H1 (cell line): ENCODE results near the gene RSU1. TPM values are rescaled to one million over a fixed set of nuclear protein-coding genes. Genes with fewer than 3 reads are reported as not detected.

Experiments
- EZH2 ChIP-seq: fragments of 200-600 bp; sonication (generic); IDR thresholded peaks from 2 replicates; pipeline ENCODE4 v1.7.1; 2012; ENCODE audit warnings: low read depth, mild to moderate bottlenecking, moderate library complexity, low read length, inconsistent platforms; ENCODE audit not compliant: severe bottlenecking
- POLR2AphosphoS5 ChIP-seq: IDR thresholded peaks from 2 replicates; pipeline ENCODE4 v1.6.1; 2011; ENCODE audit warnings: low read depth, low read length
- polyA plus RNA-seq, 7 experiments: library from polyadenylated mRNA; depleted of rRNA in 3 of 7; stranded (reverse) in 5 of 7; unstranded in 2 of 7; fragments of >200 nt in 5 of 7; fragments of 200-250 nt in 2 of 7; gene quantifications; 1 replicate in 5 of 7; 2 replicates in 1 of 7; 4 replicates in 1 of 7; pipeline versions ENCODE4 v1.2.1 to v1.2.3, GENCODE V29; 2011 to 2013; ENCODE audit warnings: missing spikeins in 2 of 7, mixed read lengths in 2 of 7
- total RNA-seq: library from RNA; stranded (reverse); fragmentation: NEBNext Ultra II Directional; extraction: Animal tissue kit (Norgen Biotek cat#: 25700); gene quantifications from 2 replicates; pipeline ENCODE4 v1.2.1, GENCODE V29; 2021

Gene RSU1
- total and polyA plus RNA-seq, 2 of the 8 experiments (the other 6 are each of a cell fraction or from before 2014, with no cell fraction given), result 50.0 to 68.2 TPM

- TF ChIP-seq POLR2AphosphoS5, result no peak
- no peak for TF ChIP-seq EZH2
These were observed 170.8 kb downstream of the RSU1 start (continued) for GRCh38 chr10:16646181-16647059.
